GM12878 (cell line): ENCODE data around the gene PLEKHA7. TPM values are rescaled to one million over a fixed set of nuclear protein-coding genes. Genes with fewer than 3 reads are reported as not detected.

Experiments used
- CHD1 ChIP-seq: IDR thresholded peaks from 2 replicates; pipeline ENCODE4 v1.6.1; 2012; ENCODE audit warnings: low read depth, low read length, improper control_type of control experiment
- CREB1 ChIP-seq: IDR thresholded peaks from 2 replicates; pipeline ENCODE4 v1.6.1; 2012; ENCODE audit warnings: low read depth, mild to moderate bottlenecking, inconsistent platforms
- CREM ChIP-seq: IDR thresholded peaks from 2 replicates; pipeline ENCODE4 v1.6.1; 2014; ENCODE audit warnings: antibody characterized with exemption, low read depth
- EED ChIP-seq: sonication (generic); IDR thresholded peaks from 2 replicates; pipeline ENCODE4 v1.6.1; 2016; ENCODE audit warnings: antibody characterized with exemption, low read depth
- EP300 ChIP-seq, 2 experiments: fragments of 150-350 bp in 1 of 2; IDR thresholded peaks; 2 replicates each; pipeline ENCODE4 v1.6.1; 2011 to 2012; ENCODE audit warnings: low read depth in 2 of 2, low read length in 2 of 2, borderline replicate concordance in 1 of 2, improper control_type of control experiment in 1 of 2, inconsistent platforms in 1 of 2; ENCODE audit not compliant: control insufficient read depth in 1 of 2
- JUND ChIP-seq: IDR thresholded peaks from 2 replicates; pipeline ENCODE4 v1.6.1; 2012; ENCODE audit warnings: low read depth, mild to moderate bottlenecking, low read length, improper control_type of control experiment, moderate library complexity
- NR2C1 ChIP-seq: fragments of 450-650 bp; IDR thresholded peaks from 2 replicates; pipeline ENCODE4 v1.6.1; 2017; ENCODE audit warnings: antibody characterized with exemption, mild to moderate bottlenecking, moderate library complexity
- POLR2AphosphoS2 ChIP-seq: IDR thresholded peaks from 2 replicates; pipeline ENCODE4 v1.6.1; 2011; ENCODE audit warnings: low read depth, mild to moderate bottlenecking, low read length, improper control_type of control experiment, moderate library complexity
- RELA ChIP-seq: fragments of 450-650 bp; IDR thresholded peaks from 2 replicates; pipeline ENCODE4 v1.8.0; 2014; ENCODE audit warnings: borderline replicate concordance; ENCODE audit not compliant: partially characterized antibody
- RELB ChIP-seq: fragments of 450-650 bp; IDR thresholded peaks from 2 replicates; pipeline ENCODE4 v1.6.1; 2017; ENCODE audit warnings: low read depth, mild to moderate bottlenecking, moderate library complexity
- RUNX3 ChIP-seq: IDR thresholded peaks from 2 replicates; pipeline ENCODE4 v1.6.1; 2012; ENCODE audit warnings: low read length, inconsistent platforms
- SREBF1 ChIP-seq: IDR thresholded peaks from 2 replicates; pipeline ENCODE4 v1.6.1; 2012; ENCODE audit warnings: mild to moderate bottlenecking, low read length
- ZNF217 ChIP-seq: fragments of 450-650 bp; IDR thresholded peaks from 2 replicates; pipeline ENCODE4 v1.6.1; 2017; ENCODE audit warnings: antibody characterized with exemption, mild to moderate bottlenecking
- polyA plus RNA-seq, 11 experiments: library from polyadenylated mRNA; depleted of rRNA in 4 of 11; unstranded in 6 of 11; stranded (reverse) in 5 of 11; fragments of >200 nt; fragmentation: Nextera tagmentation in 4 of 11; fragmentation: Illumina TruSeq in 1 of 11; extraction: Ambion mirVana in 4 of 11; extraction: Trizol in 1 of 11; gene quantifications; 1 replicate in 1 of 11; 2 replicates in 10 of 11; pipeline versions ENCODE4 v1.2.1 to v1.2.3, GENCODE V29; 2011 to 2016; ENCODE audit warnings: inconsistent platforms in 2 of 11, missing spikeins in 2 of 11, low read depth in 1 of 11
- total RNA-seq, 4 experiments: library from RNA; depleted of rRNA in 3 of 4; stranded (reverse); fragments of >200 nt in 3 of 4; fragmentation: Illumina TruSeq in 1 of 4; extraction: Trizol in 1 of 4; gene quantifications; 2 replicates each; pipeline versions ENCODE4 v1.2.1 to v1.2.3, GENCODE V29; 2013 to 2021
- TF ChIP-seq, protein P1 (sequence below): fragments of 450-650 bp; IDR thresholded peaks from 2 replicates; pipeline ENCODE4 v1.6.1; 2017; ENCODE audit warnings: mild to moderate bottlenecking, low read depth, inconsistent platforms; ENCODE audit not compliant: poor library complexity, severe bottlenecking
- TF ChIP-seq, protein P2 (sequence below), 3 experiments: IDR thresholded peaks in 2 of 3; conservative IDR thresholded peaks in 1 of 3; 2 replicates each; pipeline ENCODE4 v1.5.1; 2011; ENCODE audit warnings: low read depth in 3 of 3, low read length in 3 of 3, mild to moderate bottlenecking in 3 of 3, control low read depth in 2 of 3, moderate library complexity in 2 of 3, inconsistent platforms in 1 of 3, mixed read lengths in 1 of 3; ENCODE audit not compliant: control insufficient read depth in 2 of 3, insufficient read depth in 1 of 3; ENCODE audit errors: extremely low read depth in 1 of 3

PLEKHA7 gene
- total and polyA plus RNA-seq, 10 of the 15 experiments (the other 5 are each of a cell fraction or from before 2014, with no cell fraction given), result 0.45 to 5.3 (median 2.1) TPM

GRCh38 chr11:16902182-16902581, 112.0 kb downstream of the PLEKHA7 start (continued):
- TF ChIP-seq RELB (peak; percentile 92), RELA (no peak), CREM (peak; percentile 95), CREB1 (peak; percentile 79), ZNF217 (peak; percentile 95), NR2C1 (peak; percentile 51), CHD1 (no peak), POLR2AphosphoS2 (no peak), EED (peak; percentile 93), JUND (peak; percentile 87), SREBF1 (no peak), EP300 (IDR thresholded peaks at IDR 0.05; ENCODE audit: borderline replicate concordance in 1 of 2, control insufficient read depth in 1 of 2, low read depth in 2 of 2, low read length in 2 of 2) (peak; percentile 99 to 100), RUNX3 (peak; percentile 95)
- TF ChIP-seq, protein P1, sequence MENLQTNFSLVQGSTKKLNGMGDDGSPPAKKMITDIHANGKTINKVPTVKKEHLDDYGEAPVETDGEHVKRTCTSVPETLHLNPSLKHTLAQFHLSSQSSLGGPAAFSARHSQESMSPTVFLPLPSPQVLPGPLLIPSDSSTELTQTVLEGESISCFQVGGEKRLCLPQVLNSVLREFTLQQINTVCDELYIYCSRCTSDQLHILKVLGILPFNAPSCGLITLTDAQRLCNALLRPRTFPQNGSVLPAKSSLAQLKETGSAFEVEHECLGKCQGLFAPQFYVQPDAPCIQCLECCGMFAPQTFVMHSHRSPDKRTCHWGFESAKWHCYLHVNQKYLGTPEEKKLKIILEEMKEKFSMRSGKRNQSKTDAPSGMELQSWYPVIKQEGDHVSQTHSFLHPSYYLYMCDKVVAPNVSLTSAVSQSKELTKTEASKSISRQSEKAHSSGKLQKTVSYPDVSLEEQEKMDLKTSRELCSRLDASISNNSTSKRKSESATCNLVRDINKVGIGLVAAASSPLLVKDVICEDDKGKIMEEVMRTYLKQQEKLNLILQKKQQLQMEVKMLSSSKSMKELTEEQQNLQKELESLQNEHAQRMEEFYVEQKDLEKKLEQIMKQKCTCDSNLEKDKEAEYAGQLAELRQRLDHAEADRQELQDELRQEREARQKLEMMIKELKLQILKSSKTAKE, result peak; percentile 46
- TF ChIP-seq, protein P2, sequence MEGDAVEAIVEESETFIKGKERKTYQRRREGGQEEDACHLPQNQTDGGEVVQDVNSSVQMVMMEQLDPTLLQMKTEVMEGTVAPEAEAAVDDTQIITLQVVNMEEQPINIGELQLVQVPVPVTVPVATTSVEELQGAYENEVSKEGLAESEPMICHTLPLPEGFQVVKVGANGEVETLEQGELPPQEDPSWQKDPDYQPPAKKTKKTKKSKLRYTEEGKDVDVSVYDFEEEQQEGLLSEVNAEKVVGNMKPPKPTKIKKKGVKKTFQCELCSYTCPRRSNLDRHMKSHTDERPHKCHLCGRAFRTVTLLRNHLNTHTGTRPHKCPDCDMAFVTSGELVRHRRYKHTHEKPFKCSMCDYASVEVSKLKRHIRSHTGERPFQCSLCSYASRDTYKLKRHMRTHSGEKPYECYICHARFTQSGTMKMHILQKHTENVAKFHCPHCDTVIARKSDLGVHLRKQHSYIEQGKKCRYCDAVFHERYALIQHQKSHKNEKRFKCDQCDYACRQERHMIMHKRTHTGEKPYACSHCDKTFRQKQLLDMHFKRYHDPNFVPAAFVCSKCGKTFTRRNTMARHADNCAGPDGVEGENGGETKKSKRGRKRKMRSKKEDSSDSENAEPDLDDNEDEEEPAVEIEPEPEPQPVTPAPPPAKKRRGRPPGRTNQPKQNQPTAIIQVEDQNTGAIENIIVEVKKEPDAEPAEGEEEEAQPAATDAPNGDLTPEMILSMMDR (IDR thresholded peaks at IDR 0.05 in 2 of 3, conservative IDR thresholded peaks at IDR 0.05 in 1 of 3; ENCODE audit: control insufficient read depth in 2 of 3, extremely low read depth in 1 of 3, insufficient read depth in 1 of 3, low read depth in 3 of 3, low read length in 3 of 3), result no peak
